GM23248 (cell line): ENCODE results near the gene H3-3A.

Source experiments
- EZH2 ChIP-seq: fragments of 200-600 bp; sonication (generic); IDR thresholded peaks from 2 replicates; pipeline ENCODE4 v1.6.1; 2018; ENCODE audit warnings: antibody characterized with exemption, mild to moderate bottlenecking; ENCODE audit not compliant: insufficient read depth, poor library complexity, severe bottlenecking
- EZH2phosphoT487 ChIP-seq: fragments of 200-600 bp; sonication (generic); IDR thresholded peaks from 2 replicates; pipeline ENCODE4 v1.6.1; 2018; ENCODE audit warnings: antibody characterized with exemption, moderate library complexity, mild to moderate bottlenecking, low read depth; ENCODE audit not compliant: insufficient read depth

- TF ChIP-seq EZH2, result no peak
- 0 out of 2 replicates have a peak, but pooled peaks have one; percentile 58 for TF ChIP-seq EZH2phosphoT487
Measured at GRCh38 chr1:226034482-226034881, 28.0 kb upstream of the H3-3A start.
